NCI-H69 (cell line): ENCODE results near the gene DLG1.

Source experiments
- DNase-seq: peaks from one replicate; lab custom pipeline; 2025; lab: John Stamatoyannopoulos, UW

Gene DLG1

GRCh38 chr3:197298341-197298944 is at the start of gene DLG1:
Gene DLG1 (minus strand): TSS chr3:197298612. CDS start chr3:197297204, 1,408 bp downstream.
- DNase-seq: peak; percentile 96

DNA sequence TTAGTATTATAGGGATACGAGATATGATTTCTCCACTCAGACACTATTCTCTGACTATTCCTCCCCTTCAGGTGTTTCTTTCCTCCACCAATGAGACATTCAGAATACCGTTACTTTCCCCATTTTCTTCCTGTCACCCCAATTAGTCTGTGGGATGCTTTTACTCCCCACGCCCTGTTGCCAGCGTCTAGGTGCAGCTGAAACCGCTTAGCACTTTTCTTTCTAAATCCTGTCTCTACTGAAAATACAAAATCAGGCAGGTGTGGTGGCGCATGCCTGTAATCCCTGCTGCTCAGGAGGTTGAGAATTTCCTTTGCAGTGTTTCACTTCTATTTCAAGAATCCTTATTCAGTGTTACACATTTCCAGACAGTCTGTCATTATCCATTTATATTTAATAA is 49.6 kb upstream of the DLG1 start:
- no peak for DNase-seq

- DNase-seq: no peak
These were observed 47.0 kb upstream of the DLG1 start for GRCh38 chr3:197345390-197345789.

- no peak for DNase-seq
These were observed 46.3 kb upstream of the DLG1 start for GRCh38 chr3:197344582-197345318.

GRCh38 chr3:197343656-197344408 is 45.4 kb upstream of the DLG1 start:
- no peak for DNase-seq

DNA sequence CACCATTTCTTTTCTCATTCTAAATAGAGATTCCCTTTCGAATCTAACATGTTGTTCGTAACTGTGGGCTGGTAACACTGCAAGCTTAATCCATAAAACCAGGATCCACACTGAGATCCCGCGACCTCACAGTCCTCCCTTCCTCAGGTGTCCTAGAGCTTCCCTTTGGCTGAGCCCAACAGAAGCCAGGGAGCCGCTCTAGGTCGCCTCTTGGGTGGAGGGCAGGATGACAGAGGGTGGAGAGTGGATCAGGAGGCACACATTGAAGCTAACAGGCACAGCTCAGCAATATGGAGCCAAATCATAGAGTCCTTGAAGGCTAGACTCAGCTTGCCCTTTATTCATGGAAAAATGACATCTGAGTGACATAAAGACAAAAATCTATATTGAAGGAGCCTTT is 44.7 kb upstream of the DLG1 start:
- DNase-seq: no peak

DNA sequence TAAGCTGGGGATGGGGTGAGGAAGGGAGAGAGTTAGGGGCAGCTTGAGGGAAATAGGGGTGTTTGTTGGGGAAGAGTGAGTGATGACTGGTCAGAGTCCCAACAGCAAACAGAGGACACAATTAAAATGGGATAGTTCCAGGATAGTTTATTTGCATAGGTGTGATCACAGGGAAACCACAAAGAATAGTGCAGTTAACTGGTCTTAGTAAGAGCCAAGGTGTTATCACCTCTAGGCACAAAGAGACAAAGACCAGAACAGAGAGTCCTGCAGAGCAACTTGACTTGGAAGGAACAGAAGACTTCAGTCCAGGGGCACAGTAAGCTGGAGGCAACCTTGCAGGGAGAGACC is 42.1 kb upstream of the DLG1 start:
- no peak for DNase-seq

- peak; percentile 40 for DNase-seq
These were observed 41.6 kb upstream of the DLG1 start for GRCh38 chr3:197339841-197340520.

DNA sequence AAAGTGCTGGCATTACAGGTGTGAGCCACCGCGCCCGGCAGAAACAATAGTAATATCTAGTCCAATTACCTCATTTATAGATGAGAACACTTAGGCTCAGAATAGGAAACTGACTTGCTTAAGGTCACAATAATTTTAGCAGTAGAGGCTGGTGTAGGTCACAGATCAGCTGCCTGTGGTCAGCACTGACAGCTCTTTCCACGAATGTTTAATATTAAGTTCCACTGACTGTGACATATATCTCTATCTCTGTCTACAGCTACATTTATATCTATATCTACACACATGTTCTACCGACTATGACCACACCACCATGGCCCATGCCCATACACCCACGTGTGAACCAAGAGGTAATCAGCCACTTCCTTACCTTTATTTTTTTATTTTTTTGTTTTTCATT is 40.2 kb upstream of the DLG1 start:
- no peak for DNase-seq

DNA sequence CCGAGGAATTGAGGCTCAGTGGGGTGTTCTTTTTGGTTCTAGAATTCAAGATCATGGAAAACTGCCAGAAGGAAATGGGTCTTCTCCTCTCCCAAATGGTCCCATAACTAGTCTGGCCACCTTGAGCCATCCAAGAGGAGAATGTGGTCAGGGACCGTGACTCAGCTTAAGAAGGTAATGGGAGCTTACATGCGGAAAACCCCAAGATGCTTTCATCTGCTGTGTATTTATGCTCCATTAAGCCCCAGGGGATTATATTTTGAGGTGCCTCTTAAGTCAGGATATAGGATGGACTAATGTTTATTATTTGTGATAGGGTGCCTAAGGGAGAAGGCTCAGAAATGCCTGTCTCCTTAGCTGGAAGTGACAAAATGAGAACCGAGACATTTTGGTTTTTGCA is 39.2 kb upstream of the DLG1 start:
- DNase-seq: no peak

GRCh38 chr3:197337214-197337613 is 38.8 kb upstream of the DLG1 start:
- DNase-seq: no peak

DNA sequence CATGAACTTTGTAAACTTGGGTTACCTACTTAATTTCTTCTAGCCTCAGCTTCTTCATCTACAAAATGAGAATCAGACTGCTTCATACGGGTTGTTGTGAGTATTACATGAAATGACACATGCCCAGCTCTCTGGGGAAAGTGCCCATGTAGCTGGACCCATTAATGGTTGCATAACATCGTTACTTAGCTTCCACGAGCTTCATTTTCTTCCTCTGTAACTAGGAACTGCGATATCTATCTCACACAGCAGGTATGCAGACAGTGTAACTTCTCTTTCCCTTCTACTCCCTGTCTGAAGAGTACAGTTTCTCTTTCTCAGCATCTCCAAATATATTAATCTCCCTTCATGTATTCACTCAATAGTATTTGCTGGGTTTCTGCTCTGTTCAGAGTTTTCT is 37.9 kb upstream of the DLG1 start:
- DNase-seq: no peak

DNA sequence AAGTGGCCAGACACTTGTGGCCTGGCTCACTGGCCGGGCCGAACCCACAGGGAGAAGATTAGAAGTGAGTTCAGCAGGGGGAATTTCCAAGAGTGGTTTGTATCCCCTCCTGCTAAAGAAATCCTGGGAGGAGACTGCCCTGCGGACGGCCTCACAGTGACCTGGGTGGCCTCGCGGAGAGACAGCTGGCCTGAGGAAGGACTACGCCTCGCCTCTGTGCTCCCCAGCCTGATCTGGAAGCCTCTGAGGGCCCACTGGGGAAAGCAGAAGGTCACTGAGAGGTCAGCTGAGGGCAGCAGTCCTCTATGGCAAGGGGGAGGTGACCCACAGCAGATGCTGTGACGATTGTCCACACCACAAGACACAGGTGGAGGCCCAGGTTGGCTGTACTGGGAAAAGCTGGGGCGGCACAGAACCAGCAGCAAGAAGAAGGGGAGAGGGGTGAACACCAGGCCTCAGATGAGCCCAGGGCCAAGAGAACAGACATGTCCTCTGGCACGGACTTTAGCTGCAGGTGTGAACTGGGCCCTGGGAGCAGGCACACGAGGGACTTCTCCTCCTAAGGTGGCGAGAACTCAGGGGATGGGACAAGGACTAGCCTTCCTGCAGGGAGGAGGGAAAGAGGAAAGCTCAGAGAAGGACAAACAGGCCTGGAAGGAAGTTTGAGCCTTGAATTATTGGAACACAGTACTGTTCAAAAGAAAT is 37.2 kb upstream of the DLG1 start:
- DNase-seq: no peak

DNA sequence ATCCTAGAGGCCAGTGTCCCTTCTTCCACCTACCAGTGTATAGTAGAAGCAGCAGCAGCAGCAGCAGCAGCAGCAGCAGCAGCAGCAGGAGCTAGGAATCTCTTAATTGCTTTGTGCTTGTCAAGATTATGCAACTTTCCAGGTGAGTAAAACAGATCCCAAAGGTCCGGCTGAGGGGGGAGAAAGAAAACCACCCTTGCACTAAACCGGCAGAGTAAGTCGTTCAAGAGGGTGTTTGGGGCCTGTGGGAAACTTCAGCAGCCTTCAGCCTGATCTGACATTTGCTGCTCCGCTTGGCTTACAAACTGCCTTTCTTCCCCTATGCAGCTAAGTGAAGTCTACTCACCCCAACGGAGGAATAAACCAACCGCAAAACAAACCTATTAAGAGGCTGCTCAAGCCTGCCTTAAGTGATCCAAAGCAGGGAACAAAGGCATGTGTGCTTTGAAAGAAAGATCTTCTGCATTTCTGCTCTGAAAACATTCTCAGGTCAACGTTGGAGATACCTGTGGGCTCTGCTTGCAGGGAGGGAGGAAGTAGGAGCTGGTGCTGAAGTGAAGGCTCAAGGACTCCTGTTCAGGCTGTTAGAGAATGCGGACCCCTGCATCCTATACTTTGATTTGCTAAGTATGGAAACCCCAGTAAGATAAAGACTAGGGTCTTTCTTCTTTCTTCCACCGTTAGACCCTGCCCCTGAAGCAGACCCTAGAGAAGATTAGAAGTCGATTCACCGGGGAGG is 35.7 kb upstream of the DLG1 start:
- DNase-seq: no peak

DNA sequence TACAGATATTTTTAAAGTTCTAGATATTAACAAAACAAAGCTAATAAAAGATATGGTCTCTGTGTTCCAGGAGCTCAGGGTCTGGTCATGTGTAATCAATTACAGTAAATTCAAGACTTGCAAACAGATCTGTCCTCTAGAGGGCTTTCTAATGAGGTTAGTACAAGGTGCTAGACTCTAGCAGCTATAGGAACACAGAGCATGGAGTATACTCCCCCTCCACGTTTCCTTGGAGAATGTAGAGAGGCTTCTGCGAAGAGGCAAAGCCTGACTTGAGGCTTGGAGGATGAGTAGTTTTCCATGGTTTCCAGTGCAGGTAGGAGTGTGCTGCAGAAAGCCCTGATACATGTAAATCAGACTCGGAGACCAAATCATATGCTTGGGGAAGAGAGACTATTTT is 32.7 kb upstream of the DLG1 start:
- DNase-seq: peak; percentile 20

DNA sequence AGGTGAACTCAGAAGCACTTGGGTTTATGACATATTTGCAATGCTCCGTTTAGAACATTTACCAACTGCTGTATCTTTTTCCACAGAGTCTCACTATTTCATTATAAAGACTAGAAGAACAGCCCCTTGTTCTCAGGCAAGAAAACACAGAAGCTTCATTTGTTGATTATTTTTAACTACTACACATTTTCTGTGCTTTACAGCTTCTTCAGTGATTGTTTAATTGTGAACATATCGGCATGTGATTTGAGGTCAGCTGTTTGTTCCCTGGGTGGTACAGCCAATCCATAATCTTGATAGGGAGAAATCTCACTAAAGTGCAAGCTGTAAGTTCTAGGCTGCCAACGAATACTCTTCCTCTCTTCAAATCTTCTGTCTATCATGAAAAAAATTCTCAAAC is 31.0 kb upstream of the DLG1 start:
- DNase-seq: no peak

DNA sequence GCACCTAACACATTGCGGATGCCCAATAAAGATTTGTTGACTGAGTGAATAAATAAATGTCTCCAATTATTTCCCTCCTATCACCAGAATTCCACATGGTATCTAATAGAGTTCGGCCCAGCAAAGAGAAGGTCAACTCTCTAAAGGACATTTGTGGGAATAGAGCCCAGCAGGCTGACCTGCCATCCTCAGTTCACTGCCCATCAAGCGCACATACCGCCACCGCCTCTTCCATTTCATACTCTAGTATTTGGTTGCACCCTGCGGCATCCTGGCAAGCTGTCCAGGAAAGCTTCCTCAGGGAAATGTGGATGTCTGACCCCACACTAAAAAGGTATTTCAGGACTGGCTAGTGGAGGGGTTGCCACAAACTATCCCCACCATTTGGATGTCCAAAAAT is 29.8 kb upstream of the DLG1 start:
- DNase-seq: peak; percentile 33

GRCh38 chr3:197327701-197328100 is 29.3 kb upstream of the DLG1 start:
- no peak for DNase-seq

- DNase-seq: no peak
These were observed 27.4 kb upstream of the DLG1 start for GRCh38 chr3:197325773-197326172.

- DNase-seq: no peak
These were observed 23.7 kb upstream of the DLG1 start for GRCh38 chr3:197322149-197322548.

DNA sequence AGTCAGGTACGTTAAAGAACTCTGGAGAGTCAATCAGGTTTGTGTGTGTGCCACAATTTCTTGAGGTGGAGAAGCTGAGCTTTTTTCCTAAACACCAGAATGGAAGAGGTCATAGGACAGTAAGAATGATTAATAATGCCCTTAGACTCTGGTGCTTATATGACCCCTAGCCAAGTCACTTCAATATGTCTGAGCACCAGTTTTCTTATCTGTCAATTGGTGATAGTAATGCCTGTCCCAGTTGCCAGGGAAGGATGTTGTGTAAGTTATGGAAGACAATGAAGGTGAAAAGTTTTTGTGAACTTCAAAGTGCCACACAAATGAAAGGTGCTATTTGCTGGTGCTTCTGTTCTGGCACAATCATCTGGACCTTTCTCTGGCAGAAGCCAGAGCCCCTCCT is 22.2 kb upstream of the DLG1 start:
- no peak for DNase-seq
